Measurements from ENCODE around the gene EFCAB12. TPM values are rescaled to one million over a fixed set of nuclear protein-coding genes. Genes with fewer than 3 reads are reported as not detected.

Gene EFCAB12
- polyA plus RNA-seq, 2 of the 4 experiments (the other 2 are of a cell fraction), result 0.62 to 1.1 TPM

DNA sequence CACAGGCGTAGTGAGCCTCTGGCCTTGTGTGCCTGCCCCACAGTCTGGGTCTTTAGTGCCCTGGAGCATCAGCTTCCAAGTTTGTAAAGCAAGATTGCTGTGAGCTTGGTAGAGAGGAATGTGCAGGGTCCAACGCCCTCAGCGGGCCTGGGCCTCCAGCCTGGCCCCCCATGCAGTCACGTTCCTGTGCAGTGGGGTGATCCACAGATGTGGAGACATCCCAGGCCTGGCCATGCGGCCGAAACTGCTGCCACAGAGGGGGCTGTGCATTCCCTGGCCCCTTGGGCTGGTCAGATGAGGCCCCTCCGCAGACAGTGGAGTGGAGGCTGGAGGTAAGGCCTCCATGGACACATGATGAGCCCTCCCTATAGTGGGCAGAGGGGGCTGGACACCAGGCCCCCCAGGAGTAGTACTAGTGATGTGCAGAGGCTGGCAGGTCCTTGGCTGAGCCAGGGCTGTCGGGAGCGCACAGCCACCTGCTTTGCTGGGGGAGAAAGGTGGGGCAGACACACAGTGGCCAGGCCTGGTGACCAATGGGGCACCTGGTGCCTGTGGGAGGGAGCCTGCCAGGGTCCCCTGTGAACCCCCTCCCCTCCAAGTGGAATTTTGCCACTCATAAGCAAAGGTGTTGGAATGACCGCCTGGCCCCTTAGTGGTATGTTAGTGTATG lies 71.5 kb downstream of the EFCAB12 start:
- POLR2A ChIA-PET, result no interaction called here
- ATAC-seq (no peak), FAIRE-seq (no peak), DNase-seq (ENCODE audit: low read depth in 1 of 2, low spot score in 1 of 2) (no peak)
- WGBS (ENCODE audit: missing lambda C conversion rate), result 81% methylated on average over 9 of the region's 10 CpGs
- CTCF ChIA-PET, result interaction anchor here (0.6 to 1.4 kb wide), 2 partner anchors 11 to 387 kb away, joined by 3 read pairs; no protein-coding TSS in a partner anchor
- Histone ChIP-seq H3K4me1 (peaks cover 7% of the 10 kb centered on the region; the same call in 1 of the 3 replicates), H3K27ac (no peak overlapping the region), H3K4me2 (no peak overlapping the region), H3K4me3 (no peak overlapping the region), H3K9me3 (no peaks in the 10 kb centered on the region)
- TF ChIP-seq KDM1A (IDR thresholded peaks at IDR 0.05; ENCODE audit: low read depth) (no peak), SMC3 (IDR thresholded peaks at IDR 0.05) (no peak), NFE2L2 (conservative IDR thresholded peaks at IDR 0.05; ENCODE audit: low read length) (no peak), JUNB (IDR thresholded peaks at IDR 0.05) (no peak), TP53 (CRISPR knock-in tag; IDR thresholded peaks at IDR 0.05) (no peak), ZNF302 (CRISPR knock-in tag; IDR thresholded peaks at IDR 0.05) (no peak), RNF2 (IDR thresholded peaks at IDR 0.05; ENCODE audit: borderline replicate concordance, low read depth) (no peak), ZFP36 (IDR thresholded peaks at IDR 0.05; ENCODE audit: borderline replicate concordance, partially characterized antibody) (no peak), HDAC2 (IDR thresholded peaks at IDR 0.05) (no peak), HEYL (CRISPR knock-in tag; IDR thresholded peaks at IDR 0.05) (no peak), POLR2AphosphoS2 (conservative IDR thresholded peaks at IDR 0.05; ENCODE audit: low read length) (no peak), RFX5 (IDR thresholded peaks at IDR 0.05) (no peak), CHD2 (IDR thresholded peaks at IDR 0.05; ENCODE audit: low read length, partially characterized antibody) (no peak), CBX2 (IDR thresholded peaks at IDR 0.05; ENCODE audit: borderline replicate concordance, low read depth) (no peak), RAD21 (conservative IDR thresholded peaks at IDR 0.05 in 1 of 2, IDR thresholded peaks at IDR 0.05 in 1 of 2) (no peak)
- TF ChIP-seq, protein P1, sequence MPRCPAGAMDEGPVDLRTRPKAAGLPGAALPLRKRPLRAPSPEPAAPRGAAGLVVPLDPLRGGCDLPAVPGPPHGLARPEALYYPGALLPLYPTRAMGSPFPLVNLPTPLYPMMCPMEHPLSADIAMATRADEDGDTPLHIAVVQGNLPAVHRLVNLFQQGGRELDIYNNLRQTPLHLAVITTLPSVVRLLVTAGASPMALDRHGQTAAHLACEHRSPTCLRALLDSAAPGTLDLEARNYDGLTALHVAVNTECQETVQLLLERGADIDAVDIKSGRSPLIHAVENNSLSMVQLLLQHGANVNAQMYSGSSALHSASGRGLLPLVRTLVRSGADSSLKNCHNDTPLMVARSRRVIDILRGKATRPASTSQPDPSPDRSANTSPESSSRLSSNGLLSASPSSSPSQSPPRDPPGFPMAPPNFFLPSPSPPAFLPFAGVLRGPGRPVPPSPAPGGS (IDR thresholded peaks at IDR 0.05), result no peak
- TF ChIP-seq, protein P2, sequence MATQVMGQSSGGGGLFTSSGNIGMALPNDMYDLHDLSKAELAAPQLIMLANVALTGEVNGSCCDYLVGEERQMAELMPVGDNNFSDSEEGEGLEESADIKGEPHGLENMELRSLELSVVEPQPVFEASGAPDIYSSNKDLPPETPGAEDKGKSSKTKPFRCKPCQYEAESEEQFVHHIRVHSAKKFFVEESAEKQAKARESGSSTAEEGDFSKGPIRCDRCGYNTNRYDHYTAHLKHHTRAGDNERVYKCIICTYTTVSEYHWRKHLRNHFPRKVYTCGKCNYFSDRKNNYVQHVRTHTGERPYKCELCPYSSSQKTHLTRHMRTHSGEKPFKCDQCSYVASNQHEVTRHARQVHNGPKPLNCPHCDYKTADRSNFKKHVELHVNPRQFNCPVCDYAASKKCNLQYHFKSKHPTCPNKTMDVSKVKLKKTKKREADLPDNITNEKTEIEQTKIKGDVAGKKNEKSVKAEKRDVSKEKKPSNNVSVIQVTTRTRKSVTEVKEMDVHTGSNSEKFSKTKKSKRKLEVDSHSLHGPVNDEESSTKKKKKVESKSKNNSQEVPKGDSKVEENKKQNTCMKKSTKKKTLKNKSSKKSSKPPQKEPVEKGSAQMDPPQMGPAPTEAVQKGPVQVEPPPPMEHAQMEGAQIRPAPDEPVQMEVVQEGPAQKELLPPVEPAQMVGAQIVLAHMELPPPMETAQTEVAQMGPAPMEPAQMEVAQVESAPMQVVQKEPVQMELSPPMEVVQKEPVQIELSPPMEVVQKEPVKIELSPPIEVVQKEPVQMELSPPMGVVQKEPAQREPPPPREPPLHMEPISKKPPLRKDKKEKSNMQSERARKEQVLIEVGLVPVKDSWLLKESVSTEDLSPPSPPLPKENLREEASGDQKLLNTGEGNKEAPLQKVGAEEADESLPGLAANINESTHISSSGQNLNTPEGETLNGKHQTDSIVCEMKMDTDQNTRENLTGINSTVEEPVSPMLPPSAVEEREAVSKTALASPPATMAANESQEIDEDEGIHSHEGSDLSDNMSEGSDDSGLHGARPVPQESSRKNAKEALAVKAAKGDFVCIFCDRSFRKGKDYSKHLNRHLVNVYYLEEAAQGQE (IDR thresholded peaks at IDR 0.05), result no peak
- TF ChIP-seq, protein P3, sequence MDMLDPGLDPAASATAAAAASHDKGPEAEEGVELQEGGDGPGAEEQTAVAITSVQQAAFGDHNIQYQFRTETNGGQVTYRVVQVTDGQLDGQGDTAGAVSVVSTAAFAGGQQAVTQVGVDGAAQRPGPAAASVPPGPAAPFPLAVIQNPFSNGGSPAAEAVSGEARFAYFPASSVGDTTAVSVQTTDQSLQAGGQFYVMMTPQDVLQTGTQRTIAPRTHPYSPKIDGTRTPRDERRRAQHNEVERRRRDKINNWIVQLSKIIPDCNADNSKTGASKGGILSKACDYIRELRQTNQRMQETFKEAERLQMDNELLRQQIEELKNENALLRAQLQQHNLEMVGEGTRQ (IDR thresholded peaks at IDR 0.05), result no peak
- TF ChIP-seq, protein P4, sequence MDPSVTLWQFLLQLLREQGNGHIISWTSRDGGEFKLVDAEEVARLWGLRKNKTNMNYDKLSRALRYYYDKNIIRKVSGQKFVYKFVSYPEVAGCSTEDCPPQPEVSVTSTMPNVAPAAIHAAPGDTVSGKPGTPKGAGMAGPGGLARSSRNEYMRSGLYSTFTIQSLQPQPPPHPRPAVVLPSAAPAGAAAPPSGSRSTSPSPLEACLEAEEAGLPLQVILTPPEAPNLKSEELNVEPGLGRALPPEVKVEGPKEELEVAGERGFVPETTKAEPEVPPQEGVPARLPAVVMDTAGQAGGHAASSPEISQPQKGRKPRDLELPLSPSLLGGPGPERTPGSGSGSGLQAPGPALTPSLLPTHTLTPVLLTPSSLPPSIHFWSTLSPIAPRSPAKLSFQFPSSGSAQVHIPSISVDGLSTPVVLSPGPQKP (IDR thresholded peaks at IDR 0.05; ENCODE audit: low read depth, low read length), result no peak

DNA sequence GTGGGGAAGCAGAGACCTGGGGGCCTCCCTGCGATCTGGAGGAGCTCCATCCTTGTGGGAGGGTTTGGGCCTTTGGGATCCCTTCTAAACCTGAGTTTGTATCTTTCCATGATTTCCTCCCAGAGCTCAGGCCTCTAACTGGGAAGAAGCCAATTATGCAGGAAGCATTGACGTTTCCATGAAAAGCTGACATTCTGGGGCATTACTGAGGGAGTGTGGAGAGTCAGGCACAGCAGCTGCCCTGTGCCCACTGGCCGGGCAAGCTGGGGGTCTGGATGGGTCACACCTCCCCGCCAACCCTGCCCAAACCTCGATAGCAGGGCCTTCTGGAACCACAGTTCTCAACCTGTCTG lies 74.9 kb downstream of the EFCAB12 start:
- Histone ChIP-seq H3K9me3 (no peaks in the 10 kb centered on the region), H3K27ac (no peak overlapping the region), H3K4me1 (no peaks in the 10 kb centered on the region), H3K4me2 (no peak overlapping the region), H3K4me3 (no peak overlapping the region)
- POLR2A ChIA-PET, result no interaction called here
- ATAC-seq, result no peak
- WGBS (ENCODE audit: missing lambda C conversion rate), result 40% methylated on average over 4 of the region's 5 CpGs
- no peak for FAIRE-seq
- no peak for DNase-seq (ENCODE audit: low read depth in 1 of 2, low spot score in 1 of 2)
- CTCF ChIA-PET, result interaction anchor here (1.1 kb wide), 2 partner anchors 9 to 11 kb away, joined by 3 read pairs; no protein-coding TSS in a partner anchor
- TF ChIP-seq SMC3 (IDR thresholded peaks at IDR 0.05), result no peak
- TF ChIP-seq FOSB (CRISPR knock-in tag; IDR thresholded peaks at IDR 0.05), result no peak
- TF ChIP-seq CBX8 (IDR thresholded peaks at IDR 0.05), result no peak
- TF ChIP-seq HOXB13 (CRISPR knock-in tag; IDR thresholded peaks at IDR 0.05; ENCODE audit: low read depth), result no peak
- TF ChIP-seq, protein P2 (IDR thresholded peaks at IDR 0.05), result no peak
- no peak for TF ChIP-seq CHD4 (IDR thresholded peaks at IDR 0.05; ENCODE audit: borderline replicate concordance)
- TF ChIP-seq TP53 (CRISPR knock-in tag; IDR thresholded peaks at IDR 0.05), result no peak
- no peak for TF ChIP-seq MYC (IDR thresholded peaks at IDR 0.05; ENCODE audit: borderline replicate concordance, low read length)
- TF ChIP-seq CHD2 (IDR thresholded peaks at IDR 0.05; ENCODE audit: low read length, partially characterized antibody), result no peak
- TF ChIP-seq NPAS2 (CRISPR knock-in tag; IDR thresholded peaks at IDR 0.05; ENCODE audit: borderline replicate concordance), result no peak
- no peak for TF ChIP-seq SREBF2 (IDR thresholded peaks at IDR 0.05)
- no peak for TF ChIP-seq ESRRA (IDR thresholded peaks at IDR 0.05; ENCODE audit: borderline replicate concordance, low read length)

Data from A549 (cell line).